Right forelimb (tissue), 1 donor: ENCODE results near the gene ARHGAP6.
"Not testable (repeated sequence)": the region's sequence is repeated elsewhere in the genome, so short reads cannot be mapped to it uniquely, and the experiment has no call there.

ENCODE experiments used
- DNase-seq: peaks from one replicate; pipeline ENCODE4 v3.0.0-alpha.2; 2018

The ARHGAP6 gene

DNA sequence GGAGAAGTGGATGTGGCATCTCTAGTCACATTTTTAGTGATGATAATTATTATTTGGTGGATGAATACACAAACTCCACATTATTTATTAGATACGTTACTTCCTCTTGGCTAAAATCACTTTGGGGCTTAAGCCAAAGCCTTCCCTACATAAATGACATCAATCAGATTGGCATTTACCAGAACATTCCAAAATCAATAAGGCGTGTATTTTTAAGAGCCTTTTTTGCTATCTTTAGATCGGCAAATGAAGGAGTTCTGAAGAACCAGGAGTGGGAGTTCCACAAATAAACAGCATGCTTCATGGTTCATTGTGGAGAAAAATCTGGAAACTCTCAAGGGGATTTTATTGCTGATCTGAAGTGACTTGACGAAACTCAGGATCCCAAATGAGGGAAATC lies 282.8 kb downstream of the ARHGAP6 start:
- DNase-seq, result no peak

GRCh38 chrX:11381464-11381863 lies 284.3 kb downstream of the ARHGAP6 start:
- no peak for DNase-seq

DNA sequence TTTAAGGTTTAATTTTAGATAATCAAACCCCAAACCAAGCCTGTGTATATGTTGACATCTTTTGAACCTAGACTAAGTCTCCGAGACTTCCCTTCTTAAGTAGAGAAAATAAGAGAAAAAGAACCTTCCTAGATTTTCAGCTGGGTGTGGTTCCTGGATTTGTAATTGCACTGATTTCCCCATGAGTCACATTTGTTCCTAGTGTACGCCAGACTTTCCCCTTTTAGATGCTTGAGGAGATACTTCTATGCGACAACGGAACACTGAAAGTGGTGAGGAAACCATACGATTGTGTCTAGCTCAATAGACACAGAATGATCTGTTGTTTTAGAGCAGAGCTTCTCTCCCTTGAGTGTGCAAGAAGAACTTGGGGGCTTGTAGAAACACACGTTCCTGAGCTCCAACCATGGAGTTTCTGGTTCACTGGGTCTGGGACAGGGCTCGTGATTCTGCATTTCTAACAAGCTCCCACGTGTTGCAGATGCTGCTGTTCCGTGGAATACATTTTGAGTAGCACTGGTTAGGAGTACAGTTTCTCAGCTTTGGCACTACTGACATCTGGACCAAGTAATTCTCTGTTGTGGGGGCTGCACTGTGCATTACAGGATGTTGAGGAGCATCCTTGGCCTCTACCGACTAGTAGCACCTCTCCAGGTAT lies 285.4 kb downstream of the ARHGAP6 start:
- DNase-seq, result no peak

DNA sequence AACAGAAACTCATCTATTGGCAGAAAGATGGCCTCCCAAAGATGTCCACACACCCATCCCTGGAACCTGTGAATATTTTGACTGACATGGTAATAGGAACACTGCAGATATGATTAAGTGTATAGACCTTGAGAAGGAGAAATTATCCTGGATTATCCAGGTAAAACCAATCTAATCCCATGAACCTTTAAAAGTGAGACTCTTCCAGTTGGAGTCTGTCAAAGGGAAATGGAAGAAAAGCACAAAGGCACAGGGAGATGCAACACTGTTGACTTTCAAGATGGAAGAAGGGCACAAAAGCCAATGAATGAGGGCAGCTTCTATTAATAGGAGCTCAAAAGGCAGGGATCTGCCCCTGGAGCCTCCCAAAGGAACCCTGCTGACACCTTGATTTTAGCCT lies 289.6 kb downstream of the ARHGAP6 start:
- no peak for DNase-seq

GRCh38 chrX:11375614-11376119 lies 290.1 kb downstream of the ARHGAP6 start:
- no peak for DNase-seq

GRCh38 chrX:11374570-11374969 lies 291.1 kb downstream of the ARHGAP6 start:
- DNase-seq, result no peak

DNA sequence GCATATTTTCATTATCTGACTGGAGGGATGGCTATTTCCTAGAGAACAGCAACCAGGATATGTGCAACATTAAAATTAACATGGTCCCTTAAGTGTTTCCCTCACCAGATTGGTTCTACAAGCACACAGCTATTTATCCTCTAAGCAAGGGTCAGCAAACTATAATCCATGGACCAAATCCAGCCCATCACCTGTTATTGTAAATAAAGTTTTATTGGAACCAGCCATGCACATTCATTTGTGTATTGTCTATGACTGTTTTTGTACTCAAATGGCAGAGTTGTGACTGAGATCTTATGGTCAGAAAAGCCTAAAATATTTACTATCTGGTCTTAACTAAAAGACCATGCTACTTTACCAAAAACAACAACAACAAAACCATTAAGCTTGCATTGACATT lies 294.6 kb downstream of the ARHGAP6 start:
- DNase-seq, result no peak

DNA sequence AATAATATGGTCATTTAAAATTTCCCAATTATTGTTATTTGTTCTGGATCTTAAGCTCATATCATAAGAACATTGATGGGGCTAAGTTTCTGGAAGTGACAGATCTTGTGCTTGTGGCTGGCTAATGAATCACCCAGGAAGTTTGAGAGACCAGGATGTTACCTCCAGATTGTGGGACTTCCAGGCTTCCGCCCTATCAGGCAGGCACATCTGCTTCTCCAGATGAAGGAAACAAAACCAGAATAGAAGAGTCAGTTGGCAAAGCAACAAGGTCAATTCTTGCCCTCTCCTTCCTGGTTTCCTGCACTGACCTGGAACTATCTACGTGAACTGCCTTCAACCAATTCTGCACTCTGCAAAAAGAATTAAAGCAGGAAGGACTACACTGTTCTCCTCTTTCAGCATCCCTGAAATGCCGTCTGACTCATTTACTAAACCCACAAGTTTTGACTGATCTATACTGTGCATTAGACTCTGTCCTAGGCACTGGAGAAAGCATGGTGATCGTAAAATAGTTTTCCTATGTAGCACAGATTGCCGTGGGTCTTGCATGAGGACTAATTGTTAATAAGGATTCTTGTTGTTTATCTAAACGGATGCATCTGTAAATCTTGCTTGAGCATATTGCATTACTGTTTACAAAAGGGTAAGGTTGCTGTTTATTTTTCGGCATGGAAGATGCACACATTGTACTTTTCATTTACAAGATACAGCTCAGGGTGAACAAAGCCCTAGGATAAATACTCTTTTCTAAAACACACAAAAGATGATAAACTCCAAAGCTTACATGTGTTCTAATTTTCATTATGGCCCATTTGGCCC lies 297.9 kb downstream of the ARHGAP6 start:
- no peak for DNase-seq

GRCh38 chrX:11366998-11367595 lies 298.6 kb downstream of the ARHGAP6 start:
- no peak for DNase-seq

- no peak for DNase-seq
Measured at GRCh38 chrX:11365426-11365825, 300.3 kb downstream of the ARHGAP6 start.

- DNase-seq, result no peak
Measured at GRCh38 chrX:11364835-11365234, 300.9 kb downstream of the ARHGAP6 start.

GRCh38 chrX:11363825-11364224 lies 301.9 kb downstream of the ARHGAP6 start:
- not testable (repeated sequence) for DNase-seq

DNA sequence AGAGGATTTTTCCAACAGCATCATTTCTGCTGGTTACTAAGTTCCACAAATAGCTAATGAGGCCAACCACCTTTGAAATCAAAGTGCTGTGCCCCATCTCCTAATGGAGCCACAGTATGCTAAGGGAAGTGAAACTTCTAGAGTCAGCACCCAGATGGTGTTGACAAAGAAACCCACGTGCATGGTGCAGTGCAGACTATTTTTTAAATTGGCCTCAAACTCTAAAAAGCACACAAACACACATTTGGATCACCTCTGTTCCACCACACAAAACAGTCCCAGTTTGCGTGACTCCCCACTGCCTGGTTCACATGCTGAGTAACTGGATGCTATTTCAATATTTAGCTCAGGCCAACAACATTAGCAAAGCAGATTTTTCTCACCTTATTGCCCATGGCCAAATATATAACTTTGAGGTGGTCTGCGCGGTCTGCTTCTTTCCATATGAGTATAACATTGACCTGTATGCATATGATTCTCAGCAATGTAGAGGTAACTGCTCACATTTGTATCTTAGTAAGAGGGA lies 302.6 kb downstream of the ARHGAP6 start:
- DNase-seq, result no peak

GRCh38 chrX:11361666-11362065 lies 304.1 kb downstream of the ARHGAP6 start:
- not testable (repeated sequence) for DNase-seq

DNA sequence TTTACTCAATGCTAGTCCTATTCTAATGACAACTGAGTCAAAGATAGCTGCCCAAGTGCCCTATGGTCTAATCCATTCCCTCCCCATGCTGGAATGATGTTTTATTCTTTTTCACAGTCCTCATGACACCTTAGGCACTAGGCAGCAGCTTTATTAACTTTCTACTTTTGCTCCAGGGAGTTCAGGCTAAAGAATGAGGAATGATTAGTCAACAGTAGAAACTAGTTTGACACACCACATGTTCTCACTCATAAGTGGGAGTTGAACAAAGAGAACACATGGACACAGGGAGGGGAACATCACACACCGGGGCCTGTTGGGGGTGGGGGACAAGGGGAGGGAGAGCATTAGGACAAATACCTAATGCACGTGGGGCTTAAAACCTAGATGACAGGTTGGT lies 309.8 kb downstream of the ARHGAP6 start:
- not testable (repeated sequence) for DNase-seq

DNA sequence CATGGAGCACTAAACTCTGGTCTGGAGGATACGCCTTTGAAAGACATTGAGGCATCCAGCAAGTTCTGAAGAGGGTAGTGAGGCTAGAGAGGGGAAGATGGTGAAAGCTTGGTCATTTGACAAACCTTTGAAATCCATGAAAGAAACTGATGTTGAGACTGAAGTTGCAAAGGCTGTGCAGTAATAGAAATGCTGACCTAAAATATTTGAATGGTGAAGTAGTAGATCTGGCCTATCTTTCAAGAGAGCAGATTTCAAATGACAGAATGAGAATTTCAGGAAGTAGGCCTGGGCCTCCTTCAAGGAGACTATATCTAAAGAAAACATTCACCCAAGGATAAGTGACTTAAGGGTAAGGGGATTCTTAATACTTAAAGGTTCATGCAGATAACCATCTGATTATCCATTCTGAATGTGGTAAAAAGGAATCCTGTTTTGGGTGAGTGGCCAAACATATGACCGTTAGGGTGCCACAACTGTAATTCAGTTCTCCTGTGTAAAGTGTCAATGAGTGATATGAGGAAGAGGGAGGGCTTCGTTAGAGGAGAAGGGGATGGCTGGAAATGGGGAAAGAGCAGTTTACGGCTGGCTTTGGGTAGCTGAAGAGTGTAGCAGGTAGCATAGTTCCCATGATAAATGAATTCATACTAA lies 310.3 kb downstream of the ARHGAP6 start:
- no peak for DNase-seq

- no peak for DNase-seq
Measured at GRCh38 chrX:11352296-11352741, 313.4 kb downstream of the ARHGAP6 start.

- peak; percentile 49 for DNase-seq
Measured at GRCh38 chrX:11351375-11352295, 314.1 kb downstream of the ARHGAP6 start.

DNA sequence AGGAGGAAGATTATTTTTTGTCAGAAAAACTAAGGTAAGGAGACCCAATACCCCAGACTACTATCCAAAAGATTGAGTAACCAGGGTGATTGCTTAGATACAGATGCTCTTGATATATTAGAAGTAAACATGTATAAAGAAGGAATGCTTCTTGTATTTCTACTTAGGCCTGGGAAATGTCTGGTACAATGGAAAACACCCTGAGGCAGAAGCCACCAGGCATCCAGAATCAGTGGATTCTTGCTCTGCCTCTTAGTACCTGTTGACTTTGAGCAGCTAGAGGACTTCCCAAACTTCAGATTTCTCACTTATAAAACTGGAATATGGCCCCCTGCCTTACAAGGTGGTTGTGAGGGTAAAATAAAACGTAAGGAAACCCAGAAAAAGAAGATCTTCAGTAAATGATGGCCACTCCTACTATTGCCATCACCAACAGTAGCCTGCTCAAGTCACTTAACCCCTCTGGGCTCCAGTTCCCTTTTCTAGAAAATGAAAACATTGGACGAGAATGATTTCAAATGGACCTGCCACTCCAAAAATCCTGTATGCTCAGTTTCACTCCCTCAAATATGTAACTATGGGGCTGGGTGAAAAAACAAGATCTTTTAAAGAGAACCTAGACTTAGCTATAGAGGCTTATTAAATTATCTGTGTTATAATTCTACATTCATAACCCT lies 315.9 kb downstream of the ARHGAP6 start:
- no peak for DNase-seq

GRCh38 chrX:11349020-11349419 lies 316.7 kb downstream of the ARHGAP6 start:
- no peak for DNase-seq

DNA sequence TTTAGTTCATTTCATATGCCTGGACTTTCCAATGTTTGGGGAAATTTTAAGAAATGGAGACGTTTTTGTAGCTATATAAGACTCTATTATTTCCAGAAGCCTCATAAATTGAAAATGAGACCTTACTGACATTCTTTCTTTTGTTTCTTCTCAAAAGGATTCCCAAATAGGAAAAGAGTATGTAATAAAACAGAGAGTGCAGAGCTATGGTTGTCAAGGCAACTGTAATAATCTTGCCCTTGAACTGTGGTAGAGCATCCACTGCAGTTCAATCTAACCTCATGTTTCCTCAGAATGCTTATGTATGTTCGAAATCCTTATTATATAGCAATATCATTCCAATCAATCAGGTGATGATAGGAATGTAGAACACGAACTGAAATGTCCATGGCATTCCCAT lies 318.4 kb downstream of the ARHGAP6 start:
- no peak for DNase-seq
